PC-9 (cell line): ENCODE results near the gene LAMTOR3. TPM values are rescaled to one million over a fixed set of nuclear protein-coding genes. Genes with fewer than 3 reads are reported as not detected.

Experiments used
- BruUV-seq: library from RNA; stranded (reverse); fragments of 400-500 nt; replicated peaks from 2 replicates; lab custom pipeline; 2021; lab: Mats Ljungman, UMichigan
- CTCF ChIA-PET: fragments of 300-600 bp; sonication (Branson Sonifier 250); formaldehyde crosslinking; loops from one replicate; lab custom pipeline; 2022; ENCODE audit warnings: antibody characterized with exemption; lab: Charles Lee
- POLR2A ChIA-PET: fragments of 300-600 bp; sonication (Branson Sonifier 250); formaldehyde crosslinking; loops from one replicate; lab custom pipeline; 2022; ENCODE audit warnings: antibody characterized with exemption; ENCODE audit not compliant: unreplicated experiment; lab: Charles Lee
- DNase-seq, 2 experiments: peaks; one replicate each; pipeline versions ENCODE4 v3.0.0 to v3.0.0-alpha.2; 2015 to 2022; ENCODE audit warnings: mixed read lengths in 1 of 2
- H2AFZ ChIP-seq: fragments of 200-600 bp; sonication (generic); 2 replicates; pipeline ENCODE4 v1.8.1; 2017; ENCODE audit warnings: antibody characterized with exemption
- H3F3A ChIP-seq: fragments of 200-600 bp; sonication (generic); 2 replicates; pipeline ENCODE4 v1.8.1; 2017; ENCODE audit warnings: antibody characterized with exemption, mild to moderate bottlenecking, low read depth; ENCODE audit not compliant: insufficient read depth
- H3K27ac ChIP-seq: fragments of 200-600 bp; sonication (generic); 2 replicates; pipeline ENCODE4 v1.6.1; 2016; ENCODE audit warnings: mixed run types
- H3K27me3 ChIP-seq: fragments of 200-600 bp; sonication (generic); 2 replicates; pipeline ENCODE4 v1.6.1; 2016; ENCODE audit warnings: low read depth, mixed run types; ENCODE audit not compliant: insufficient read depth
- H3K36me3 ChIP-seq: fragments of 200-600 bp; sonication (generic); 2 replicates; pipeline ENCODE4 v1.6.1; 2016; ENCODE audit warnings: low read depth, mixed run types
- H3K4me1 ChIP-seq: fragments of 200-600 bp; sonication (generic); replicated peaks from 2 replicates; pipeline ENCODE4 v1.6.1; 2016; ENCODE audit warnings: mixed run types; ENCODE audit not compliant: insufficient read depth
- H3K4me2 ChIP-seq: fragments of 200-600 bp; sonication (generic); 2 replicates; pipeline ENCODE4 v1.6.1; 2017; ENCODE audit warnings: mixed run types
- H3K4me3 ChIP-seq: fragments of 200-600 bp; sonication (generic); 2 replicates; pipeline ENCODE4 v1.6.1; 2016; ENCODE audit warnings: mixed run types
- H3K79me2 ChIP-seq: fragments of 200-600 bp; sonication (generic); 2 replicates; pipeline ENCODE4 v1.6.1; 2017; ENCODE audit warnings: low read depth, mixed run types
- H3K9me2 ChIP-seq: fragments of 200-600 bp; sonication (generic); 2 replicates; pipeline ENCODE4 v1.8.1; 2017; ENCODE audit warnings: mild to moderate bottlenecking; ENCODE audit not compliant: insufficient read depth
- H3K9me3 ChIP-seq: fragments of 200-600 bp; sonication (generic); 2 replicates; pipeline ENCODE4 v1.8.1; 2016; ENCODE audit warnings: low read depth; ENCODE audit not compliant: insufficient read depth
- H4K20me1 ChIP-seq: fragments of 200-600 bp; sonication (generic); 2 replicates; pipeline ENCODE4 v1.8.1; 2017; ENCODE audit not compliant: insufficient read depth
- EZH2 ChIP-seq: fragments of 200-600 bp; sonication (generic); IDR thresholded peaks from 2 replicates; pipeline ENCODE4 v1.8.0; 2017; ENCODE audit warnings: antibody characterized with exemption, low read depth
- intact Hi-C: fragments of 100-400 bp; cut with micrococcal nuclease; formaldehyde crosslinking; loops from one replicate; pipeline ENCODE4 v1.10.0; 2022; ENCODE audit not compliant: unreplicated experiment
- total RNA-seq: library from RNA; stranded (reverse); gene quantifications from 2 replicates; pipeline ENCODE4 v1.2.3, GENCODE V29; 2021
- TF ChIP-seq, protein P1 (sequence below): fragments of 200-600 bp; sonication (generic); conservative IDR thresholded peaks from 2 replicates; pipeline ENCODE4 v1.6.1; 2017; ENCODE audit warnings: mixed run types, antibody characterized with exemption, mild to moderate bottlenecking, moderate library complexity

The LAMTOR3 gene
- total RNA-seq, 1 experiment from 2014 or later, result 17.4 TPM

DNA sequence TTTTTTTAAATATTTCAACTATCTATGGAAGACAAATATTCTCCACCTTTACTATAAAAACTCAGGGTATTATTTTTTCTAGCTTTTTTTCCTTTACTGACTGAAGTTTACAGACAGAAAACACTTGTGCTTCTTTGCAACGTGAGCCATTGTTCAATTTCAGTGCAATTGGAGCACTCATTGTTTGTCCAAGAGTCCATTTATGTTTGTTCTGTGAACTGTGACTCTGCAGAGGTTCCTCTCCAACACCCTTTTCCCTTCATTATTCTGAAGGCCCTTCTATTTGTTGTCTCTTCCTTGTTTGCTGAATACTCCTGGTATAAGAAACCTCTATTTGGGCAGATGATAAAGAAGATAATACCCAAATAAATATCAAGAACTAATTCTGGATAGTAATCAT lies 40.2 kb downstream of the LAMTOR3 start:
- H2AFZ ChIP-seq, result no peak overlapping the region
- no peaks in the 10 kb centered on the region for H3K9me3 ChIP-seq
- no peaks in the 10 kb centered on the region for H3K27me3 ChIP-seq
- no peaks in the 10 kb centered on the region for H4K20me1 ChIP-seq
- no peak overlapping the region for H3K4me2 ChIP-seq
- H3K4me1 ChIP-seq, result peaks cover 14% of the 10 kb centered on the region; the same call in 1 of the 2 replicates
- ChIA-PET CTCF (no interaction called here), POLR2A (no interaction called here)
- TF ChIP-seq EZH2, result no peak
- TF ChIP-seq, protein P1, sequence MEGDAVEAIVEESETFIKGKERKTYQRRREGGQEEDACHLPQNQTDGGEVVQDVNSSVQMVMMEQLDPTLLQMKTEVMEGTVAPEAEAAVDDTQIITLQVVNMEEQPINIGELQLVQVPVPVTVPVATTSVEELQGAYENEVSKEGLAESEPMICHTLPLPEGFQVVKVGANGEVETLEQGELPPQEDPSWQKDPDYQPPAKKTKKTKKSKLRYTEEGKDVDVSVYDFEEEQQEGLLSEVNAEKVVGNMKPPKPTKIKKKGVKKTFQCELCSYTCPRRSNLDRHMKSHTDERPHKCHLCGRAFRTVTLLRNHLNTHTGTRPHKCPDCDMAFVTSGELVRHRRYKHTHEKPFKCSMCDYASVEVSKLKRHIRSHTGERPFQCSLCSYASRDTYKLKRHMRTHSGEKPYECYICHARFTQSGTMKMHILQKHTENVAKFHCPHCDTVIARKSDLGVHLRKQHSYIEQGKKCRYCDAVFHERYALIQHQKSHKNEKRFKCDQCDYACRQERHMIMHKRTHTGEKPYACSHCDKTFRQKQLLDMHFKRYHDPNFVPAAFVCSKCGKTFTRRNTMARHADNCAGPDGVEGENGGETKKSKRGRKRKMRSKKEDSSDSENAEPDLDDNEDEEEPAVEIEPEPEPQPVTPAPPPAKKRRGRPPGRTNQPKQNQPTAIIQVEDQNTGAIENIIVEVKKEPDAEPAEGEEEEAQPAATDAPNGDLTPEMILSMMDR, result no peak
- intact Hi-C loops, result no loop called here
- no TSS peak for BruUV-seq
- no peak overlapping the region for H3K4me3 ChIP-seq
- H3K79me2 ChIP-seq, result no peaks in the 10 kb centered on the region
- no peaks in the 10 kb centered on the region; the same call in 1 of the 2 replicates for H3K9me2 ChIP-seq
- DNase-seq, result no peak
- peaks cover 4% of the 10 kb centered on the region; the same call in 1 of the 2 replicates for H3K36me3 ChIP-seq
- H3F3A ChIP-seq, result no peaks in the 10 kb centered on the region; the same call in 1 of the 2 replicates
- no peak overlapping the region for H3K27ac ChIP-seq

DNA sequence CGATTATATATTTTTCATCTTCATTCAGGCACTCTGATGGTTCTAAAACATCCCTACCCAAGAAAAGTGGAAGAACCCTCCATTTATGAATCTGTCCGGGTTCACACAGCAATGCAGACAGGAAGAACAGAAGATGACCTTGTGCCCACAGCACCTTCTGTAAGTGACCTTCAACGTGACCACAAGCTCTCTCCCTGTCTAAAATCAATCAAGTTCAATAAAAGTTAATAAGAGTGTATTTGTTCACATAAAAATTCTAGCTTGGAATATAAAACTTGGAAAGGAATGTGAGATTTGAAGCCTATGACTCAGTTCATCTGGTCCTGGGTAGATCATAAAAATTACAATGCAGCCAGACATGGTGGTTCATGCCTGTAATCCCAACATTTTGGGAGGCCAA lies 41.0 kb downstream of the LAMTOR3 start:
- Histone ChIP-seq H3K27ac (no peak overlapping the region), H3K79me2 (no peaks in the 10 kb centered on the region), H3K9me2 (no peaks in the 10 kb centered on the region; the same call in 1 of the 2 replicates), H3K9me3 (no peaks in the 10 kb centered on the region), H3K36me3 (peaks cover 4% of the 10 kb centered on the region; the same call in 1 of the 2 replicates), H3K27me3 (no peaks in the 10 kb centered on the region), H3F3A (no peaks in the 10 kb centered on the region; the same call in 1 of the 2 replicates), H3K4me2 (no peak overlapping the region), H2AFZ (no peak overlapping the region), H4K20me1 (no peaks in the 10 kb centered on the region), H3K4me3 (no peak overlapping the region), H3K4me1 (peaks cover 14% of the 10 kb centered on the region; the same call in 1 of the 2 replicates)
- ChIA-PET CTCF (no interaction called here), POLR2A (no interaction called here)
- DNase-seq, result no peak
- no peak for TF ChIP-seq EZH2
- TF ChIP-seq, protein P1, result no peak
- intact Hi-C loops, result no loop called here
- no TSS peak for BruUV-seq

DNA sequence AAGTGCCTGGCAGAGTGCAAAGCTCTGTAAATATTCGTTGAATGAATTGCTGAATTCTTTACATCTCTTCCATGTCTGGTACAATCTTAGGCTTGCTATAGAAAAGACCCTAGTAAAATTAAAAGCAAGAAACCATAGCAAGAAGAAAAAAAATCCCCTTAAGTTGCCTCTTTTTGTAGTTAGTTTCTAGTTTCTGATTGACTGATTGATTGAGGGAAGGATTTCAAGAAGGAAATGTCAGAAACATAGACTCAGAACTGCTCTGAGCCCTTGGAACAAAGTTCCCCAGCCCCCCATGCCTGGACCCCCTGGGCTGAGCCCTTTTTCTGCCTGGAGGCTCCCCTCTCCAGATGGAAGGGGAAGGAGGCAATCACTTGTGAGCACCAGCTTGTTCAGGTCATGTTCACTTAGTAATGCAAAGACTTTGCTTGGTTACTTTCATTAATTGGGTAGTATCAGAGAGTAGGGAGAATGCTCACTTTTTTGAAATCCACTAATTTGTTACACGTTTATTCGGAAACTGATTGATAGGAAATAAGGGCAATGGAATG lies 42.0 kb downstream of the LAMTOR3 start:
- Histone ChIP-seq H3F3A (no peaks in the 10 kb centered on the region; the same call in 1 of the 2 replicates), H3K79me2 (no peaks in the 10 kb centered on the region), H3K27me3 (no peaks in the 10 kb centered on the region), H3K9me2 (no peaks in the 10 kb centered on the region), H3K9me3 (no peaks in the 10 kb centered on the region), H2AFZ (no peak overlapping the region), H4K20me1 (no peaks in the 10 kb centered on the region), H3K36me3 (peaks cover 4% of the 10 kb centered on the region; the same call in 1 of the 2 replicates), H3K4me2 (no peak overlapping the region), H3K27ac (no peak overlapping the region), H3K4me1 (peaks cover 14% of the 10 kb centered on the region; the same call in 1 of the 2 replicates), H3K4me3 (no peak overlapping the region)
- DNase-seq, result no peak
- CTCF ChIA-PET, result no interaction called here
- intact Hi-C loops, result no loop called here
- TF ChIP-seq, protein P1, result no peak
- no peak for TF ChIP-seq EZH2
- POLR2A ChIA-PET, result no interaction called here
- BruUV-seq, result no TSS peak
